NCI-H1417 treated with DMSO at 0.1 percent for 48 hours (cell line): Measurements from ENCODE around the gene KMT2C.

Experiments used
- DNase-seq: peaks from one replicate; lab custom pipeline; 2025; lab: John Stamatoyannopoulos, UW

The KMT2C gene

DNA sequence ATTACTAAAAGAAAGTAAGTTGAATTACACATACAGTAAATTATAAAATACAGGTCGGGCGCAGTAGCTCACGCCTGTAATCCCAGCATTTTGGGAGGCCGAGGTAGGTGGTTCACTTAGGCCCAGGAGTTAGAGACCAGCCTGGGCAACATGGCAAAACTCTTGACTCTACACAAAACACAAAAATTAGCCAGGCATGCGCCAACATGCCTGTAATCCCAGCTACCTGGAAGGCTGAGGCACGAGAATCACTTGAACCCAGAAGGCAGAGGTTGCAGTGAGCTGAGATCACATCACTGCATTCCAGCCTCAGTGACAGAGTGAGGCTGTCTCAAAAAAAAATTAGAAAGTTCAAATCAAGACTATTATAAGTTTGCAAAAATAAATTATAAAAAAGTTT is 235.4 kb downstream of the KMT2C start:
- no peak for DNase-seq

DNA sequence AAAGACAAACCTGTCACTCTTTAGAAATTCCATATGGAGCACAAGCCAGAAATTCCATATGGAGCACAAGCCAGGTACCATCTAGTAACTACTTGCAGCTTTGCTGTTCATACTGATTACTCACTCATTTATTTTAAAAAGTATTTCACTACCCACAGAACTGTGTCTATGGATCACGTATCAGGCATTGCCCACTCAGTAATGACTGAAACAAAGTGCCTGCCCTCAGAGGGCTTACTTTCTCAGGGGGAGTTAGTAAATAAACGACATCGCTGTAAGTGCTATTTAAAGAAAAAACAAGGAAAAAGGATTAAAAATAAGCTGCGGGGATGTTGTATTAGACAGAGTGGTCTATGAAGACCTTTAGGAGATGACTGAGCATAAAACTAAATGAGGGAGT is 239.4 kb downstream of the KMT2C start:
- DNase-seq: no peak

DNA sequence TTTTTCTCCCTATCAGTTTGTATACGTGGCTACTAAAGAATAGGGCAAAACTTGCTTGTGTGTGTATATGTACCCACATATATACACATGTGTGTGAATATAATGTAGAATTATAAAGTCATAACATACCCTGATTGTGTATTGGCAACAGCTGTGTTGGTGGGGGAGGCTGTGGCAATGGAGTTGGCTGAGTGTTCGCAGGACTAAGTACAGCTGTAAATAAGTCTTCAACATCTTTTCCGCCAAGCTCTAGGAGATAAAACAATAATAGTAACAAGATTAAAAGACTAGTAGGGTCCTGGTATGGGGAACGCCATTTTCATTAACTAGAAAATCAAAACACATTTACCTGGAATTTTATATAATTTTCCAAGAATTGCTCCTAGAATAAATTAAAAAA is 241.9 kb downstream of the KMT2C start:
- no peak for DNase-seq

DNA sequence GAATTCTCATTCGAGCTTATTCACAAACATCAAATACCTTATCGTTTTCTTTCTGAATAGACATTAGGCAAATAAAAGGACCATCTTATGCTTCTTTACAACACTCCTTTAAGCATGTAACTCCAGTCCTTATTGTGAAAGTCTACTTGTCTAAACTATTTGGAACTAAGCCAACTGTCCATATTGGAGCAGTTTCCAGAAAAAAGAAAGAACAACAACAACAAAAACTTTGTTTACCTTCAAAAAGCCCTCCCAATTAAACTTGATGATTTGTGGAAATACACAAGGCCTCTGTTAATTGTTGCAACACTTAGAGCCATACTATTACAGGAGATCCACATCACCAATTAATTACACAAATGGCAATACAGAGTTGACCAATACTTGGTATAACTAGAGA is 246.7 kb downstream of the KMT2C start:
- no peak for DNase-seq

DNA sequence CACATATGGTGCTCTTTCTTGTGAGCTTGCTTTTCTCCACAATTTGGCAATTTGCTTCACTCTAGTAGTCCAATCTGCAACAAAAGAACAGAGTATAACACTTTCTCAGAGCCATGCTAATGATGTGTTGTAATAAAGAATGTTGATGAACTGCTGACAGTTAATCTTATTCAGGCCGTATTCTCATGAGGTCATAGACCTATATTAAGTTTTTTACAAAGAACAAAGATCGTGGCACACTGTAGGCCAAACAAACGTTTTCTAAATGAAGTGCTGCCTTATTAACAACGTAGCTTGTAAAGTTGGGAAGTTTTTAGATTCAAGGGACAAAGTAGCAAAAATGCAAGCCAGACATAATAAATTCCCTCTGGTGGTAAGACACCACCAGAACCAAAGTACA is 250.2 kb downstream of the KMT2C start:
- no peak for DNase-seq

DNA sequence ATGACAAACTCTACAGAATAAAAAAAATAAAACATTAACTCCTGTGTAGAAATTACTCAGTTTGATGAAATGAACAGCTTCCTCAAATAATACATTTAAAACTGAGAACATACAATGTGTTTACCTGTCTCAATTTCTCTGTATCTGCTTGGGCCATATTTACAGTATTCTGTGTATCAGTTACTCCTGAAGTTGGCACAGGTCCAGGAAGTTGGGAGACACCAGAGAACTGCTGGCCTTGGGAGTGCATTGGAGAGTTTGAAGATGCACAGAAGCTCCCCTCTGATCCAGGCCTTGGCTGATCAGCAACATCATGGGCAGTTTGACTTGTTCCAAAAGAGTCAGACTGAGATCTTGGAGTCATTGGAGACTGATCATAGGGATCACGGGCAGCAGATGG is 255.2 kb downstream of the KMT2C start:
- DNase-seq: no peak

DNA sequence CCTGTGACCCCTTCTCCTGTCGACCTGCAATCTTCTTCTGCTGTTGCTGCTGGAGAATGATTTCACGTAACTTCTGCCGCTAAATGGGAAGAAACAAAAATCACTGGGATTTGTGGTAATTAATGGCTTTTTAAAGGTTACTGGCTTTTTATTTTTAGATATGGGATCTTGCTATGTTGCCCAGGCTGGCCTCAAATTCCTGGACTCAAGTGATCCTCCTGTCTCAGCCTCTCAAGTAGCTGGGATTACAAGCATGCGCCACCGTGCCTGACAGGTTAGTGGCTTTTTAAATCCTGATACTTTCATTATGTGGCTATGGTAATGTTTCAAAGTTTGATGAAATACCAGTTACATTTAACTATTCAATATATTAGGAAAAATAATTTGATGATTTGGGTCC is 255.8 kb downstream of the KMT2C start:
- no peak for DNase-seq

DNA sequence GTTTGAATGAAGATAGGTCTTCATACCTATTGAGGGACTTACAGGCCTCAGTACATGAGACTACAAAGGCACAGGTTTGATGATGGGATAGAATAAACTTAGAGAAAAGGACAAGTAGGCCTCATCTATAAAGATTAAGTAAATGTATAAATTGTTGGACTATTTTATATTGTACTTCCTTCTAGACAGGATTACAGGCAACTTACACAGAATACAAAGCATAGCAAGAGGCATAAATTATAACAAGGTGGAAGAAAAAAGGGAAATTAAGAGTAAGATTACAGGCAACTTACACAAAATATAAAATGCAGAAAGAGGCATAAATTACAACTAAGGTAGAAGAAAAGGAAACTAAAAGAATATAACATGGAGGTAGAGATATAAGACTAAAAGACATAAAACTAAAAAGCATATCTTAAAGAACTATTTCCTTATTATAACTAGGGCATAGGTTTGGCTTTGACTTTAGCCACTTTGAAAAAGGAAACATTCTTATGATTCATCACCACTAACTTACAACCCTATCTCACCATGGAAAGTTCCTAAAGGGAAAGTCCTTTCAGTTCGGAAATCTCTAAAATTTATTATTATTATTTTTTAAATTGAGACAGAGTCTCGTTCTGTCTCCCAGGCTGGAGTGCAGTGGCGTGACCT is 257.3 kb downstream of the KMT2C start:
- no peak for DNase-seq

DNA sequence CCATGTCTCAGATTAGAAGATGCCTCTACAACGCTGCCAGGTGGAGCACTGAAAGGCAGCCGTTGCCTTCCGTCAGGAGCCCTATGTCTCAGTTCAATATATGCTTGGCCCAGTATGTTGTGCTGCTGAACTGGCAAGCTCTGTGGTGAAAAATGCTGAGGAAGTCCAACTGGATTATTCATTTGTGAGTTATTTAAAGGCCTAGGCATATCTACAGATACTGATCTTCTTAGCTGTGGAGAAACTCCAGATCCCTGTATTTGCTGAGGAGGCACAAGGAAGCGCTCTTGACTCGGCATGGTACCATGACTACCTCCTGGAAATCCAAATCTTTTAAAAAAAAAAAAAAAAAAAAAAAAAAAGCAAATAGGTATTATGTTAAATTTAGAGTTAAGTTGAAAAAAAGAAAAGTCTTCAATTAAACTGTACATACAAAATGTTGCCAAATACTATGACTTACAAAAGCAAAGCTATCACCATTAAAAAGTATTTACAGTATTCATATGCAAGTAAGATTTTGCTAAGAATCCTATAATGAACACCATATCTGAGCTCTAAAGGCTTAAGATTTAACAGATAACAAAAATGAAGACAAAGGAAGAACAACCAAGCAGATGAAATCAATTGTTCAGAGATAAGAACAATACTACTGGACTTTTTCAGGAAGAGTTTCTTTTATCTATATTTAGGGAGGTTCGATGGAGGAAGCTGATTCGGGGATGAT is 258.0 kb downstream of the KMT2C start:
- no peak for DNase-seq

DNA sequence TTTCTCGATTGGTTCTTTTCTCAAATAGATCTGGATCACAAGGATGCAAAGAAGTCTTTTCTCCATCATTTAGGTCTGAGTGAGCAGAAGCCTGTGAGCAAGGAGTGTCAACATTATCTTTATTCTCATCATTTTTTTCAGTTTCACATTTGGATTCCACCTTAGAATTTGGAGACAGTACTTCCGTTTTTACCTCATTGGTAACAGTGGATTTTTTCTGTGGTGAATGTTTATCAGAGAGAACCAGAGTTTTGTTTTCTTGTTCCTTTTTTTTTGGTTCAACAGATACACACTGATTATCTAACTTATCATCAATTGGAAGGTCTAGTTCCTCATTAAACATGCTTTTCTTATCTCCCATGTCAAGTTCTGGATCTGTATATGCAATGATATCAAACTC is 259.0 kb downstream of the KMT2C start:
- DNase-seq: no peak

DNA sequence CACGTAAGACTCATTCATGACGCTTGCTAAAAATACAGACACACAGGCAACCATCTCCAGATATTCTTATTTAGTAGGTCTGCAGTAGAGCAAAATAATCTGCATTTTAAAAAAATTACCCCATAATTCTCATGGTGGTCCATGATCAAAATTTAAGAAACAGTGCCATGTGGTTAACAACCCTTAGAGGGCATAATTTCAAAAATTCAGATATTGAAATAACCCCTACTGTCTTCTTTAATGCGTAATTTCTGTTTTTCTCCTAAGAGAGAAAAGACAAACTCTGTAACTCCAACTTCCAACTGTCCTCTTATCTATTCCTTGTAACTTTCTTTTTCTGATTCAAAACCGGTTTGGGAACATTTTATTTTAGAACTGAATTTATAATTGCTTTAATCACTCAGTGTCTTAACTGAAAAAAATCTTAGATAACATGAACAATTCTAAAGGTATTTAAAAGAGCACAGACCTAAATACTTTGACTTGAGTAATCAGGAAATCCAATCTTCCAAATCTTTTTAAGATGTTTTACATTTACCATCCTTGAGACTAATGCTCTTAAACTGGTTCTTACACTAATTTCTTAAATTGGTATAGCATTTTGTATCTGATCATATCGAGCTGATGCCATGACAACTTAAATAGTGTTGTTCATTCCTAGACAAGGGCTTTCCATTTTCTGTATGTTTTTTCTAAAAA is 262.3 kb downstream of the KMT2C start:
- DNase-seq: no peak

DNA sequence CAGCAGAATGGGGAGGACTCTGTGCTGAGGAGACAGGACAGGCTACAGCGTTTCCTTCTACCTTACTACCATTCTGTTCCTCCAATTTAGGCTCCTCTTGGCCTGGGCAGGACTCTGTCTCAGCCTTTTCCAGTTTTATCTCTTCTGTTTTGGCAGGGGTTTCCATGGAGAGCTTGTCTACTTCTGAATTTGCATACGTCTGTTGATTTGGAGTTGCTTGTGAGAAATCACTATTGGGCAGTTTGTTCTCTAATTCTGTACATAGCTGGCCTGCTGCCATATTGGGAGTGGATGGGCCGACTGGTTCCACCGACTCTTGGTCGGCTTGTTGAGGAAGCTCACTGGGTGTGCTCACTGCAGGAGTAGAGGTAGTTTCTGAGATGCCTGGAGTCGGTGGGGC is 273.5 kb downstream of the KMT2C start:
- no peak for DNase-seq

DNA sequence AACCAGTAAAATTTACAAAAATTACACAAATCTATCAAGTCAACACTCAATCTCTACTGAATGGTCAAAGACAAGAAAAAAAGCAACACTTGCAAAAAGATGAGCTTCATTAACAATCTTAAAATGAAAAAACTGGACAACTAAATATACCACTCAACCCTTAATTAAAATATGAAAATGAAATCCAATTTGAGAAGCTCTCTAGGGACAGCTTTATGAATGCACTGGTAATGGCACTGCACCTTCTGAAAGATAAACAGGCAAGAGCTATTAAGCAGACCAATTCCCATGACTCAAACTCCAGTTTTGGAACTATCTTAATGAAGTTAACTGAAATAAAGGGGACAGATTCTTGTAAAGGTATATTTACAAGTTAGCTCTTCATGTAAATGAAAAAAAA is 274.6 kb downstream of the KMT2C start:
- no peak for DNase-seq

DNA sequence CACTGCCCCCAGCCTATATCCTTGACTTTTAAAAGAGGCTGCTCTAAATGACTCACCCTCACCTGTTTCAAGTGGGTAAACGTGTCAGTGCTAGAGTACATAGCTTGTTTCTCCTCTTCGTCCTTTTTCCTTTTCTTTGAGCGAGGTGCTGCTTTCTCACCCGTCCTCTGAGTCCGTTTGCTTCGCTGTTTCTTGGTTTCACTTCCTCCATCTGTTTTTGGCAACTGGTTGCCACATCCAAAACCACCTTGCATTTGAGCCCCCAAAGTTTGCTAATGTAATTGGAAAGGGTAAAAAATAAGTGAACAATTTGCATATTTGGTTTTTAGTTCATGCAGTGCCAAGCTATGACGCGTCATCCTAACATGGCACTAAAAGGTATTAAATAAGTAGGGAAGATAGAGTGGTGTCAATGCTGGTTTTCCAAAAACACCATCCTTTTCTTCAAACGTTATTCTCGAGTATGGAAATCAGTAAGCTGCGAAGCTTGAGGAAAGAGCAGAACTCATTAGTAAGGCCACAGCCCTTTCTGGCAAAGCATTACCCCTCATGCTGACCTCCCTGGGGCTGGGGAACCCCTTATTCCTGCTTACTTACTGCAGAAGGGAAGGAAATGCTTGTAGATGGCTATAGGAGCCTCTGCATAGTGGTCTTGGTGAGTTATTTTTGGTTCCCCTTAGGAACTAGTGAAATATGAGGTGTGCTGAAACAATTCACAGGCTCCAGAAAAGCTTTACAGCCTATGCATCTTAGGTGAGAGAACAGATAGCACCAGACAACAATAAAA is 276.8 kb downstream of the KMT2C start:
- no peak for DNase-seq

DNA sequence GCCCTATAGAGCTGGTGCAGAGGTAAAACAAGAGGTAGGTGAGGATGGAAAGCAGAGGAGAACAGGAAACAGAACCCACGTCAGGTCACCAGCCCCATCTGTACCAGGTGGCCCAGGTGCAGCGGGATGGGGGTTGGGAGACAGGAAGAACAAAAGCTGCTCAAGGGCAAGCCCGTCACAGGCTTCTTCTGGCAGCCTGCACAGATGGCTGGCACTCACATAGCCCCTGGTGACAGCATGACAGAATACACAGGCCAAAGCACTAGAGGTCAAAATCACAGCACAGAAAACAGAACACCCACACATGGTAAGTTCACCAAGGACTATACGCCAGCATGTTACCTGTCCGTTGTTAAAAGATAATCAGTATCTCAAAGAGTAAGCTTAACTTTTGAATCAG is 283.5 kb downstream of the KMT2C start:
- no peak for DNase-seq

DNA sequence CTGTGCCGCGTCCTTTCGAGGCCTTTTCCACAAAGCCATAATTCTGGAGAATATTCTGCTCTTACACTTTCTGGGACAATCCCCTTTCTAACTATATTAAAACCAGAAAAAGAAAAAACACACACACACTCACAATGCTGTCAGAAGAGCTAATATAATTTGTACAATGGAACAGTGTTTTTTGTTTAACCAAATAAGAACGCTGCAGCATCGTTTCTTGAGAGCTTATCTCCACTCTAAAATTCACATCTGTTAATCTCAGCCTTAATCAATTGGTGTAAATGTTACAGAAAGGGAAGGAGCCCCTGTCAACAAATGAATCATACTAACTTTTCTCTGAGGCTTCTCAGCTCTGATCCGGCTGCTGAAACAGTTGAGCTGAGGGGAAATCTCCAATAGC is 286.4 kb downstream of the KMT2C start:
- DNase-seq: no peak

DNA sequence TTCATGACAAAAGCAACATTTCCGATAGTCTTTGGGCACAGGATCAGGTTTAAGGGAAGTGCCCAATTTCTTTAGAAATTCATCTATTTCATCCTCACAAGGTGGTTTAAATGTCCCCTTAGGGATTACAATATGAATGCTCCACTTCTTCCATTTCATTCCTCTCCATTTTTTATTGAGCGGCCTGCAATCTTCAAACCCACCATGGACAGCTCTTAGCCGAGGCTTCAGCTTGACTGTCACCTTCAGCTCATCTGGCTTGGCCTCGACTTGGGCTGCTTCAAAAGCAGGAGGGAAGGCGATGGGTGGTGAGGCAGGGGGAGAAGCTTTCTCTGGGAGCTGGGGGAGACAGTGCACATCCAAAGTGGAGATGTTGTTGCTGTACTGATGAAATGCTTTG is 287.1 kb downstream of the KMT2C start:
- DNase-seq: no peak

DNA sequence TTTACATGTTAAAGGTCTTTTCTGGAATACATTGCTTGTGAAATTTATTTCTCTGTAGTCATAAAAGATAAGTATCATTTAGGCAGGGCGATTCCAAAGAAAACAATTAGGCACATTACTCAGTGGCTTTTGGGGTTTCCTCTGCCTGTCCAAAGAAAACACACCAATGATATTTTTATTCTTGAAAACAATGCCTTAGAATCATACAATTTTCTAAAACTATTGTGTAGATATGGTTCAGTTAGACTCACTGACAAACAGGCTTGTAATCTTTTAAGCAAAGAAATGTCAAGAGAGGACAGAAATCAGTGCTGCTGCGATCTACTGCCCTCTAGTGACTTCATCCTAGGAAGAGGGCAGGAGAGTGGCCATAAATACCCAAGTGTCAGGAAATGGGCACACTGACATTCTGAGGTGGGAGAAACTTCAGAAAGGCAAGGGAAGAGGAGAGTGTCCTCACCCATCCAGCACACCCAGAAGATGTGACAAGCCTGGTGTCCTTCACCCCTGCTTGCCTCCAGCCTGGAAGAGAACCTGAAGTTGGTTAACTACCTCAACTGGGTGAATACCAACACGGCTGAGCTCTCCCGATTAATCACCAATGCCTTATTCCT is 289.8 kb downstream of the KMT2C start:
- no peak for DNase-seq

DNA sequence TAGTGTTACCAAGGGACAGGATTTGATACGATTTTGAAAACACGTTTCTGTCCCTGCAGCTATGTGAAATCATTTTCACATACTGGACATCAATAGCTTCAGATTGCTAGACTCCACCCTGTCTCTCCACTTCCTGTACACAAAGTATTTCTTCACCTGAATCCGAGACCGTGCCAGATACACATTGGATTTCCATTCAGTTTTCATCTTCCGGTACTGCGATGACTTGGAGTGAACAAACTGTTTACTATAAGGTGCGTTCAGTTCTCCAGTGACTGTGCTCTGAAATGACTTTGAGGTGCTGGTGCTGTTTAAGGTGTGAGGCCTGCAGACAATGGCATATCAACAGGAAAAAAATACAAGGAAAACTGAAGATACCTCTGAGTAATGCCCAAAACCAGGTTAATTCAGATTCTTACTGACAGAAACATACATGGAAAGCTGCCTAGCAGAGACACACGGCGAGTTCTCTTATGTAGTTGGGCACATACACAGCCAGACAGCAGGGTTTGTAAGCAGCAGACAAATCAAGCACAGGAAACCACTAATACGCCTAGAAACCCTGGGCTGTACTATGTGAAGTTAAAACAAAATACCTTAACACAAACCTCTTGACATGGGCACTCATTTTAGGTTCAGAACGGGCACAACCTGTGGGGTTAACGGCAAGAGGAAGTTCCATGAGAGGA is 291.1 kb downstream of the KMT2C start:
- no peak for DNase-seq

DNA sequence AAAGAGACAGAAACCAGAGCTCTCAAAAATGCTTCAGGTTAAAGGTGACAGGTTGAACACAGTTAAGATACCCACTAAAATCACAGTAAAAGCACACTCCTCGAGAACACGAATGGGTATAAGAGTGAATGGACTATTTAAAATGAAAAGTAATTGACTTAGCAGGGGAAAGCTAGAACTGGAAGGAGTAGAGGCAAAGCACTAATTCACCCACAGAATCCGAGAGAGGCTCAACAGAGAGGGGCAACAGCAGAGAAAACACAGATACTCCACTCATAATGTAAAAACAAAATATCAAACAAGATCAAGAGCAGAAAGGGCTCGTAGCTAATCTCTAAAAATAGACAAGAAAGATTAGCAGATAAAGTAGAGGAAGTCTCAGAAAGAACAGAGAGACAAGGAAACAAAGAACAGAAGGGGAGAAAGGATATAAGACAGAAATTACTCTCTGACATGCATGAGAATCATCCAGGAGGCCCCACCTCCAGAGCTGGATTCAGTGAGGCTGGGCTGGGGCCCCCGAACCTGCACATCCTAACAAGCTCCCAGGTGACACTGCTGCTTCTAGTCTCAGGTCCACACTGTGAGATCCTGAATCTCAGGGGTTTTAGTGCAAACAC is 292.7 kb downstream of the KMT2C start:
- DNase-seq: no peak

DNA sequence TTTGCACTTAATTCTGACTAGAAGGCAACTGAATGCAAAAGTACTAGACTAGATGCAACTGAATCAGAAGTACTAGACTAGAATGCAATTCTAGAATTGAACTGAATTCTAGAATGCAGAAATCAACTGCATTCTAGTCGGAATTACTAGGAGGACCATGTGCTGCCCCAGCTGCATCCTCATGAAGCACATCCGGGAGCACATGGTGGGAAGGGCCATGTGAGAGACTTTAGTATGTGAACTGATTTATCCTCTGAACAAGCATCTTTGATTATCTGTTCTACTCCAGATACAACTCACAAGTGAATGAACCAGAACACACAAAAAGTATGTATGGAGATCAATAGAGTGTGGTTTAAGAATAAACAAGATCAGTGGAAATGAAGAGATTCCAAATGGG is 295.2 kb downstream of the KMT2C start:
- DNase-seq: no peak
